GM18861 (cell line): ENCODE data around the gene MARCHF2.
A peak's percentile ranks its signal among the peaks of the same experiment; 100 is the strongest.
"Not testable (repeated sequence)": the region's sequence is repeated elsewhere in the genome, so short reads cannot be mapped to it uniquely, and the experiment has no call there.

ENCODE experiments used
- ATAC-seq: cut with Tn5 transposase; IDR thresholded peaks from one replicate; pipeline ENCODE4 v1.9.1; 2021; ENCODE audit not compliant: unreplicated experiment

Gene MARCHF2

DNA sequence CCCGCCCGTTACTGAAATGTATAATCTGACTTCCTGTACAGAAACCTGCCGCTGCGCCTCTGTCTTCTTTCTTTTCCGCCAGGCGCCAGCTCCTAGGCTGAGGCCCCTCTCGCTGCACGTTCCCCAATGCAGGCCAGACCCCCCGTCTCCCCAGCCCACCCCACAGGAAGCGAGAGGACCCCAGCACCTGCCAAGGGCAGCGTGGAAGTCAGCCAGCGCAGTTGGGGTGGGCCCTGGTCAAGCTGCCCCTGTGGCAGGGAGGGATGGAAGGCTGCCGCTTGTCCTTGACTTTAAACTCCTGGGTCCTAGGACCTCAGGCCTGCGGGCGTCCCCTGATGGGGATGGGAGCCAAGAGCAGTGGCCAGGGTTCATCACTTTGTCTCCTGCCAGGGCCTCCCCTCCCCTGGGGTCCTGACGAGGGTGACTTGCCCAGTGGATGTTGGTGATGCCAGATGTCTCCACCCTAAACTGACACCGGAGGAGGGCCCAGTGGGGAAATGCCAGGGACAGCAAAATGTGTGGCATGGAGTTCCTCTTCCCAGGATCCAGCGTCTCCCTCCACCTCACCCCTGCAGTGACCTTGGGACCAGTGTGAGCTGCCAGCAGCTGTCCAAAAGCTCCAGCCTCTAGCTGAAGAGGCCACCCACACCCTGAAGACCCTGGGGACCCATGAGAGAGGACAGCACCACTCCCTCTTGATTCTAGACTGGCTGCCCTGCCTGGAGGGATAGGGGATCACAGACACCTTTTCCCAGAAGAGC, 8.5 kb upstream of the MARCHF2 start:
- no peak for ATAC-seq

DNA sequence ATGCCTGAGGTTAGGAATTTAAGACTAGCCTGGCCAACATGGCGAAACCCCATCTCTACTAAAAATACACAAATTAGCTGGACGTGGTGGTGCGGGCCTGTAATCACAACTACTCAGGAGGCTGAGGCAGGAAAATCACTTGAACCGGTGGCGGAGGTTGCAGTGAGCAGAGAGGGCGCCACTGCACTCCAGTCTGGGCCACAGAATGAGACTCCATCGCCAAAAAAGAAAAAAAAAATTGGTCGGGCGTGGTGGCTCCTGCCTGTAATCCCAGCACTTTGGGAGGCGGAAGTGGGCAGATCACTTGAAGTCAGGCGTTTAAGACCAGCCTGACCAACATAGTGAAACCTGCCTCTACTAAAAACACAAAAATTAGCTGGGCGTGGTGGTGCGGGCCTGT, 2.4 kb upstream of the MARCHF2 start:
- ATAC-seq: not testable (repeated sequence)

DNA sequence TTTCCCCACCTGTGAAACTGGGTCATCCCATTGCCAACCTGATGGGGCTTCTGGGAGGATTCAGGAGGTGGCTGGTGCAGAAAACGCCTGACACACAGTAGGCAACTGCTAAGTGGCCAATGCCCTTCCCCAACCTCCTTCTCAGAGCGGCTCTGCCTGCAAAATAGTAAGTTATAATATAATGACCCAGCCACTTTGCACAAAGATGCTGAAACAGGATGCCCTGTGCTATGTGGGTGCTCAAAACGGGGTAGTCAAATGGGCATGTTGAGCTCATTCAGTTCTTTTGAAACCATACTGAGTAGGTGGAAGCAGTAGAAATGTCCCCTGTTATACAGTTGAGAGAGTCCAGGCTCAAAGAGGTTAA, 507 bp downstream of the MARCHF2 start:
- ATAC-seq: no peak

DNA sequence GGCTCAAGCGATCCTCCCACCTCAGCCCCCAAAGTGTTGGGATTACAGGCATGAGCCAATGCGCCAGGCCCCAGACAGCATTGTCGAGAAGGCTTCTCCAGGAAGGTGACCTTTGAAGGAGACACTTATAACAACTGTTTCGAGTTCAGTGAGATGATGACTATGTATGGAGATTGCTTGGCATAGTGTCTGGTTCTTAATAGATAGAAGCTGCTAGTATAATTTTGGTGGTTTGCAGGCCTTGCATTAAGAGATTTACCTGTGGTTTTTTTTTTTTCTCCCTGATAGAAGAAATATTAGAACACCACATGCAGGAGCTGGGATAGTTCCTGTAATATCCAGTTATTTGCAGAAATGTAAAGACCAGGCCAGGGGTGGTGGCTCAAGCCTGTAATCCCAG, 3.7 kb downstream of the MARCHF2 start:
- ATAC-seq: no peak

DNA sequence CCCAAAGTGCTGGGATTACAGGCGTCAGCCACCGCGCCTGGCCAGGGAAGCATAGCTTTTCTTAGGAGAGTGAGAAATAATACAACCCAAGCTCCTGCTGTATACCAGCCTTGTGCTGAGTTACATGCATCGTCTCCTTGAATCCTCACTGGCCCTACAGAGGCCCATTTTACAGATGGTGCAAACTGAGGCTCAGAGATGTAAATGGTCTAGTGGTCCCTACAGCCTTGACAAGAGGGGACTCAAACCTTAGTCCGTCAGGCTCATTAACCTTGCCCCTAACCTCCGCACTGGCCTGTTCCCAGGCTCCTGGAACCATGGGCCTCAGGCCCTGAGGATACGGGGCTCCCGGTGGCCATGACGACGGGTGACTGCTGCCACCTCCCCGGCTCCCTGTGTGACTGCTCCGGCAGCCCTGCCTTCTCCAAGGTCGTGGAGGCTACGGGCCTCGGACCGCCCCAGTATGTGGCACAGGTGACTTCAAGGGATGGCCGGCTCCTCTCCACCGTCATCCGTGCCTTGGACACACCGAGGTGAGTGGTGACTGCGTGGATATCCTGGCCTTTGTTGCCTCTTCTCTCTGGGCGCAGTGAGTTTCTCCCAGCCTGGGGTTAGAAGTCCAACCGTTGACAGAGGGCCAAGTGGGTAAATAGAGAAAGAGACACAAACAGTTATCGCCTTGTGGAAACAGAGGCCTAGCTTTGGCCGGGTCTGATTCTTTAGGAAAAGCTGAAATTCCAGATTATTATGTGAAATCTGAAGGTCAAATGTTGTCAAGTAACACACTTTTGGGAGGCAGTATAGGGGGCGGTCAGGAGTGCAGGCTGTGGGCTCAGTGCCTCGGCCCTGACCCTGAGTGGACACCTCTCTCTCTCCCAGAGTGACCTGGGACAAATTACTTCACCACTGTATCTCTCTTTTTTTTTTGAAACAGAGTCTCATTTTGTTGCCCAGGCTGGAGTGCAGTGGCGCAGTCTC, 8.7 kb downstream of the MARCHF2 start:
- no peak for ATAC-seq

DNA sequence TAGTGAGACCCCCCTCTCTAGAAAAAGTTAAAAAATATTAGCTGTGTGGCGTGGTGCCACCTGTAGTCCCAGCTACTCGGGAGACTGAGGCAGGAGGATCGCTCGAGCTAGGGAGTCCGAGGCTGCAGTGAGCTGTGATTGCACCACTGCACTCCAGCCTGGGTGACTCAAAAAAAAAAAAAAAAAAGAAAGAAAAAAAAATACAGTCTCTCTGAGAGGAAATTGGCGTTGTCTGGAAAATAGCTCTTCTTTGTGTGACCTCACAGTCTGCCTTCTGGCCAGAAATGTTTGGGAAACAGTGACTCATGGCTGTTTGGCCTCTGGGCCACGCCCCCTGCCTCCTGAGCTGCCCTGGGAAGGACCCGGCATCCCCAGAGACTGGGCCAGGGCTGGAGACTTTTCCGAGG, 10.7 kb downstream of the MARCHF2 start:
- ATAC-seq: no peak

DNA sequence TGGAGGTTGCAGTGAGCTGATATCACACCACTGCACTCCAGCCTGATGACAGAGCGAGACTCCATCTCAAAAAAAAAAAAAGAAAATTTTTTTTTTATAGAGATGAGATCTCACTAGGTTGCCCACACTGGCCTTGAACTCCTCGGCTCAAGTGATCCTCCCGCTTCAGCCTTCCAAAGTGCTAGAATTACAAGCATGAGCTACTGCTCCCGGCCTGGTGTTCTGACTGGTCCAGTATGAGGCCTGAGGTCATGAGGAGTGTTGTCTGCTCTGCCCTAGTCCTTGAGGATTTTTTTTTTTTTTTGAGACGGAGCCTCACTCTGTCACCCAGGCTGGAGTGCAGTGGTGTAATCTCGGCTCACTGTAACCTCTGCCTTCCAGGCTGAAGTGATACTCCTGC, 12.2 kb downstream of the MARCHF2 start:
- ATAC-seq: not testable (repeated sequence)

DNA sequence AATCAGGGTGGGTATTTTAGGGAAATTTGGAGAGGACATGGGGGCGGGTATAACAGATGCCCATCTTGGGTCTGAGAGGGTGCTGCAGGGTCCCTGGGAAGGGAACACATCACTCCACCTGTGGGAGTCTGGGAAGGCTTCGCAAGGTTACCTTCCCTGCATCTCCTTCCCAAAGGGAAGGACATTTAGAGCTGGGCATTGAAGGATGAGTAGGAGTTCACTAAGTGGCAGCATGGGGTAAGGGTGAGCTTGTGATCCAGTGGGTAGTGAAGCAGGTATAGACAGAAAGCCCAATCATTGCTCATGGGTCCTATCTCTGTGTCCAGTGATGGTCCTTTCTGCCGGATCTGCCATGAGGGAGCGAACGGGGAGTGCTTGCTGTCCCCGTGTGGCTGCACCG, 13.2 kb downstream of the MARCHF2 start:
- ATAC-seq: no peak

DNA sequence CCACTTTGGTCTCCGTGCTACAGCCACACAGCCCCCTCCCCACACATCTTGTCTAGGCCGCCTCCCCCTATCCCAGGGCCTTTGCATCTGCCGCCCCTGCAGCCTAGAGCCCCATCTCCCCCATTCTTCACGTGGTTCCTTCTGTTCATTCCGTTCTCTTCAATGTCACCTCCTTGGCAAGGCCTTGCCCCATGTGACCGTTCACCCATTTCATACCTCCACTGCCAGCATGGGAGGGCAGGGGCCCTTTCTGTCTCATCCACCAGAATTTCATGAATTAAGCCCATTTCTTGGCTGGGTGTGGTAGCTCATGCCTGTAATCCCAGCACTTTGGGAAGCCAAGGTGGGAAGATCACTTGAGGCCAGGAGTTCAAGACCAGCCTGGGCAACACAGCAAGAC, 15.9 kb downstream of the MARCHF2 start:
- ATAC-seq: no peak

DNA sequence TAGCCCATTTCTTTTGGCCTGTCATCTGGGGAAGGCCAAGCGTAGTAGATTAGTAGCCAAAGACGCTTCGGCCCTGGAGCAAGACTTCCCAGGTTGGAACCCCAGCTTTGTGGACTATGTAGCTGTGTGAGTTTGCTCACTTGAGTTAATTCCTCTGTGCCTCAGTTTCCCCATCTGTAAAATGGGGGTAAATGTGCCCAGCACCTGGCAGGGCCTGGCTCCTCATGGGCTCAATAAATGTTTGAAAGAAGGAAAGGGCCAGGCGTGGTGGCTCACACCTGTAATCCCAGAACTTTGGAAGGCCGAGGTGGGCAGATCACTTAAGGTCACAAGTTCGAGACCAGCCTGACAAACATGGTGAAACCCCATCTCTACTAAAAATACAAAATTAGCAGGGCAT, 16.7 kb downstream of the MARCHF2 start:
- ATAC-seq: no peak

DNA sequence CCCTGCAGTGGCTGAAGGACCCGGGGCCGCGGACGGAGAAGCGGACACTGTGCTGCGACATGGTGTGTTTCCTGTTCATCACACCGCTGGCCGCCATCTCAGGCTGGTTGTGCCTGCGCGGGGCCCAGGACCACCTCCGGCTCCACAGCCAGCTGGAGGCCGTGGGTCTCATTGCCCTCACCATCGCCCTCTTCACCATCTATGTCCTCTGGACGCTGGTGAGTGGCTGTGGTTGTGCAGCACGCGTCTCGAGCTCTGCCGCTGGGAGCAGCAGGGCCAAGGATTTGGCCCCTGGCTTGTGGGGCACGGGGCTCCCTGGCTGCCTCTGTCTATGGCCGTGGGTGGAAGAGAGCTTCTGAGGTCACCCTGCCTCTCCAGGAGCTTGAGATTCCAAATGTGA, 17.5 kb downstream of the MARCHF2 start:
- ATAC-seq: no peak

DNA sequence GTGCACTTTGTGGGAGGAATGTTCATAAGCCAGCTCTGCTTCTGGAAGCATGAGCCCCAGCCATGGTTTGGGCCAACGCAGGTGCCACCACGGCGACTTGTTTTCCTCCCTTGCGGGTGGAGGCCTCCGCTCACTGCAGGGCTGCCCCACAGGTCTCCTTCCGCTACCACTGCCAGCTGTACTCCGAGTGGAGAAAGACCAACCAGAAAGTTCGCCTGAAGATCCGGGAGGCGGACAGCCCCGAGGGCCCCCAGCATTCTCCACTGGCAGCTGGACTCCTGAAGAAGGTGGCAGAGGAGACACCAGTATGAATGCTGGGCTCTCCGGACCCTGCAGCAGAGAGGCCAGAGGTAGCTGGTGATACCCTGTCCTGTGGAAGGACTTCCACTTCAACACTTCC, 25.1 kb downstream of the MARCHF2 start:
- no peak for ATAC-seq

DNA sequence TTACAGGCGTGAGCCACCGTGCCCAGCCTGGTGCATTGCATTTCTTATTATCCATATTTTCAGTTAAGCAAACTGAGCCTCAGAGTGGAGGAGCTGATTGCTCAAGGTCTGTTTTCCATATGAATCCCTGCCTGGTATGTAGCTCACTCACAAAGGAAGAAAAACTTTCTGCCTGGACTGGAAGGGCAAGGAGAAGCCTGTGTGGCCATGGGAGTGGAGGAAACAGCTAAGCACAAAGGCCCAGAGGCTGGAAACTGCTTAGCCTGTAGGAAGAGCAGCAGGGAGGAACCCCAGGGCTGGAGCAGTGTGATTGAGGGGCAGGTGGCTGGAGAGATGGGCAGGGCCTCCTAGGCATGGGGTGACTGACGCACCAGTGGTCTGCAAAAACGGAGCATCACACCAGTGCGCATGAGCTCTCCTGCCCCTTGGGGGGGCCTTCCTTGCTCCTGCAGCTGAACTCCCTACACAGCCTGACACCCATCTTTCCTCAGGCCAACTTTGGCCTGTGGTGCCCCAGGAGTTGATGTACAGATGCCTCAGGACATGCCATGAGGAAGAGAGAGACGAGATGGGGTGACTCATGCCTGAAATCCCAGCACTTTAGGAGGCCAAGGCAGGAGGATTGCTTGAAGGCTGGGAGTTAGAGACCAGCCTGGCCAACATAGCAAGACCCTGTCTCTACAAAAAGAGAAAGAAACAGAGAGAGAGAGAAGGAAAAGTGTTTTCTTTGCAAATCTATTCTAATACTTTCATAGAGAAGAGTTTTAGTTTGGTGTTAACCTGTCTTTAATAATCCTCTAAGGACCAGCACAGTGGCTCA, 28.8 kb downstream of the MARCHF2 start:
- ATAC-seq: no peak

DNA sequence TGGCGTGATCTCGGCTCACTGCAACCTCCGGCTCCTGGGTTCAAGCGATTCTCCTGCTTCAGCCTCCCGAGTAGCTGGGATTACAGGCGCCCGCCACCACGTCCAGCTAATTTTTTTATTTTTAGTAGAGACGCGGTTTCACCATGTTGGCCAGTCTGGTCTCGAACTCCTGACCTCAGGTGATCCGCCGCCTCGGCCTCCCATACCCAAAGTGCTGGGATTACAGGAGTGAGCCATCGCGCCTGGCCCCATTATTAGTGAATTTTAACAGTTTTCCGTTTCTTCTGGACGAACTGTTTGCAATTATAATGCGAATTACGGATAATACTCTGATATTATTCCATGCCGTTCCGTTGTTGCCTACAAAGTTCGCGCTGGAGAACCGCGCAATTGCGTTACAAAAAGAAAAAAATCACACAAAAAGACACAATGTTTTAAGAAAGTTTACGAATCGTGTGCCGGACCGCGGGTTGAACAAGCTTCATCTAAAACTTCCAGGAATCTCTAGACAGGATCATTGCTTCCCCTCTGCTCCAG, 31.1 kb downstream of the MARCHF2 start:
- ATAC-seq: not testable (repeated sequence)

DNA sequence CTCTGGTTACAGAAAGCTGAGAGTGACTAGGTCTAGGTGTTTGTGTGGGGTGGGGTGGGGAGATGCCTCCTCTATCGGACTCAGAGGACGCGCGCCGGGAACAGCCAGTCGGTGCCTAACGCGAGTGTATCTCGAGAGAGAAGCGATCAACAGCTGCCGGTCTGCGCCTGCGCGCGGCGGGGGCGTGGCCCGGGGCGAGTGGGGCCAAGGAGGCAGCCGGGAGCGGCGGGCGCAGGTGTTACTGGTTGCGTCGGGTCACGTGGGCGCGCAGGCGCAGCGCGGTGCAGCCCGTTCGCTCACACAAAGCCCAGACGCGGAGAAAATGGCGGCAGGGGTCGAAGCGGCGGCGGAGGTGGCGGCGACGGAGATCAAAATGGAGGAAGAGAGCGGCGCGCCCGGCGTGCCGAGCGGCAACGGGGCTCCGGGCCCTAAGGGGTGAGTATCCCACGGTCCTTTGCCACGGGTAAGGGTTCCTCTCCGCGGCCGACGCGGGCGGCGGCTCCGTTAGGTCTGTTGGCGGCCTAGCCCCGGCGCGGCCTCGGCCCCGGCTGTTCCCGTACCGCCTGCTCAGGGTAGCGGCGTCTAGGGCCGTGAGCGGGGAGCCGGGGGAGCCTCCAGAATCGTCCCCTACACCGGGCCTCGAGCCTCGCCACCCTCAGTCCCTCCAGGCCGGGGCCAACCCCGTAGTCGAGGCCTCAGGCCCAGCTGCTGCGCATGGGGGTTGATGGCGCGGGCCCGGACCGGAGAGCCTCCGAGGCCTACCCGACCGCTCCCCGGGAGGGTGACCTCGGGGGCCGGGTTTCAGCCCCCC, 31.8 kb downstream of the MARCHF2 start, which contains the start of gene HNRNPM:
Gene HNRNPM (plus strand): TSS at position 299 of the 811 bp plus-strand sequence. CDS start 24 bp downstream, at position 323.
- peak; percentile 86 for ATAC-seq

DNA sequence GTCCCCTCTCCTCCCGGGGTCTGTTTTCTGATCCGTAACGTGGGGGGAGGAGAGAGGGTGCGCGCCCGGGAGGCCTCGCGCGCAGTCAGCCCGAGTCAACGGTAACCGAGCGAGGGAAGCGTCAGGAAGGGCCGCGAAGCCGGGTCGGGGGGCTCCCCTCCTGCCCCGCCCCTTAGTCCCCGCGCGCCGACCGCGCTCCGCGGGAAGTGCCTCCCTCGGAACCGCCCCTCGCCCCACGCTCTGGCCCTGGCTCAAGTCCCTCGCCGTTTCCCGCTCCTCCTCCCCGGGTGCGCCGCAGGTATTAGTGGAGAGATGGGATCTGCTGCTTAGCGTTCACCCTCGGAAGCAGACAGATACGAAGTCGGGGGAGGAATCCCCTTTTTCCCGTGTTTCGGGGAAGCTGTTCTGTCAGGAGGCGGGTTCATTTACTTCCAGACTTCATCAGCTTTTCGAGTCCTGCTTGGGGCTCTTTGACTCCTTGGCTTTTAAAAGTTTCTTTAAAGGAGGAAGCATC, 32.4 kb downstream of the MARCHF2 start:
- ATAC-seq: peak; percentile 24

DNA sequence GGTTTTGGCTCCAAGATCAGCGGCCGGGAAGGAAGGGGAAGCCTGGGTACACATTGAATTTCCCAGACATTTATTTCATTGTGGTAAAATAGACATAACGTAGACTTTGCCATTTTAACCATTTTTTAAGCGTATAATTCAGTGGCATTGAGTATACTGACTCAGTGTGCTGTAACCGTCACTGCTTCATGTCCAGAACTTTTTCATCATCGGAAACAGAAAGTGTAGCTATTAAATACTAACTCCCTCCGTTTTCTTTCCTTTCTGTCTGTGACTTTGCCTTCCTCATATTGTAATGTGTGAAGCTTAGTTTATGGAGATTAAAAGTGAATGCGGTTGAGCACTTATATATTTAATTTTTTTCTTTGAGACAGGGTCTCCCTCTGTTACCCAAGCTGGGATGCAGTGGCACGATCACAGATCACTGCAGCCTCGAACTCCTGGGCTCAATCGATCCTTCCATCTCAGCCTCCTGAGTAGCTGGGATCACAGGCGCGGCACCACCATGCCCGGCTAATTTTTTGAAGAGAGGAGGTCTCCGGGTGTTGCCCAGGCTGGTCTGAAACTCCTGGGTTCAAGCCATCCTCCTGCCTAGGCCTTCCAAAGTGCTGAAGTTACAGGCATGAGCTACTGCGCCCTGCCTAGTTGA, 33.1 kb downstream of the MARCHF2 start:
- no peak for ATAC-seq

DNA sequence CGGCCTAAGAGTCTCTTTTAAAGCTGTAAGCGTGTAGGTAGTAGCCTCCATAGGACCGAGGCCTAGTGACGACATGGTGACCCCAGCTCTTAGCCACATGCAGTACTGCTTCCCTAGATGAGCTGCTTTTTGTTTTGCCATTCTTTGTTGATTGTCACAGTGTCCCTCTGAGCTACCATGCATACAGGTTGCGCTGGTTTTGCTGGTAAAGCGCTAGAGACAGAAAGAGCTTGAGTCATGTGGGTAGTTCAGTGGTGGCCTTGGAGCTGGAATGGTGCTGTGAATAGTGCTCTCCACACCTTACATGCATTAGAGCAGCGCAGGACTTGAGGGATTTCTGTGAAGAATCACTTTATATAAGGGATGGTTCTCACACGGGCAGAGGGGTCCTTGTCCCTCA, 36.7 kb downstream of the MARCHF2 start:
- no peak for ATAC-seq

DNA sequence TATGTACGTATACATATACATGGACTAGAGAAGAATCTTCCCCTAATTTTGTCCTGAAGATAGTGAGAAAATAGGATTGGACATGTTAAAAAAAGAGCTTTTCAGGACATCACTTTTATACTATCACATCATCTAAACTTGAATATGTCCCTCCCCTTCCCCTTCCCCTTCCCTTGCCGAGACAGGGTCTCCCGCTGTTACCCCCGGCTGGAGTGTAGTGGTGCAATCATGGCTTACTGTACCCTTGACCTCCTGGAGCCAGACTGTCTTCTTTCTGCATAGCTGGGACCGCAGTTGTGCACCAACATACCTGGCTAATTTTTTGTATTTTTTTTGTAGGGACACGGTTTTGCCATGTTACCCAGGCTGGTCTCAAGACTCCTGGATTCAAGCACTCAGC, 38.3 kb downstream of the MARCHF2 start:
- ATAC-seq: no peak
